Heart left ventricle (tissue), 13 donors: Measurements from ENCODE around the gene CST2.
"Not testable (repeated sequence)": the region's sequence is repeated elsewhere in the genome, so short reads cannot be mapped to it uniquely, and the experiment has no call there.

Experiments
- POLR2A ChIP-seq, 2 donors: fragments of 450-650 bp; IDR thresholded peaks; one replicate each; pipeline ENCODE4 v1.6.1; 2017; ENCODE audit warnings: antibody characterized with exemption in 2 of 2, mild to moderate bottlenecking in 2 of 2, moderate library complexity in 2 of 2
- TF ChIP-seq, protein P1 (sequence below), 12 donors: fragments of 200-600 bp; sonication (generic) in 4 of 12; IDR thresholded peaks; one replicate each; pipeline versions ENCODE4 v1.5.0 to v1.8.0; 2018 to 2022; ENCODE audit warnings: antibody characterized with exemption in 12 of 12, mild to moderate bottlenecking in 5 of 12
- donor health status: ischemic (EF 13 %, LVEDD 7.1; RV severe dilation, severe dysfunction).
- donor health status: DM: no; HTN: yes; CAD: no.
- donor health status: DM: no; HTN: no; CAD: no.
- donor health status: ischemic (EF 25% LVEDD 6.9; RV normal size, moderate dysfunction).
- donor health status: ischemic (EF 25% LVEDD 5.7; RV mildly dilated, moderate dysfunction).
- donor health status: ischemic (EF 35%, LVEDD 5.7; RV mildly dilated, moderate dysfunction).
- donor health status: nonischemic (EF 11% LVEDD 7.7; RV severe dilation, severe dysfunction).
- donor health status: DM: yes; HTN: yes; CAD: no.
- donor health status: PGD.
- donor health status: ischemic (EF 29% LVEDD 5.4; RV normal size, mild dysfunction).
- donor health status: nonischemic (EF 23%, LVEDD 6.1; RV moderate dilation, normal function).

DNA sequence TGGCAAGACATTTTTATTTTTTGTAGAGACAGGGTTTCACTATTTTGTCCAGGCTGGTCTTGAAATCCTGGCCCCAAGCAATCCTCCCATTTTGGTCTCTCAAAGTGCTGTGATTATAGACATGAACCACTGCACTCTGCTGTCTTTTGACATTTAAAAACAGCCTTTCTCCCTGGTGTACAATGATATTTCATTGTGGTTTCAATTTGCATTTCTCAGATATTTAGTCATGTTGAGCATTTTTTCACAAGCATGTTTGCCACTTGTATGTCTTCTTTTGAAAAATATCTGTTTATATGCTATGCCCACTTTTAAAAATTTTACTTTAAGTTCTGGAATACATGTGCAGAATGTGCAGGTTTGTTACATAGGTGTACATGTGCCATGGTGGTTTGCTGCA, 47.9 kb downstream of the CST2 start:
- TF ChIP-seq, protein P1, sequence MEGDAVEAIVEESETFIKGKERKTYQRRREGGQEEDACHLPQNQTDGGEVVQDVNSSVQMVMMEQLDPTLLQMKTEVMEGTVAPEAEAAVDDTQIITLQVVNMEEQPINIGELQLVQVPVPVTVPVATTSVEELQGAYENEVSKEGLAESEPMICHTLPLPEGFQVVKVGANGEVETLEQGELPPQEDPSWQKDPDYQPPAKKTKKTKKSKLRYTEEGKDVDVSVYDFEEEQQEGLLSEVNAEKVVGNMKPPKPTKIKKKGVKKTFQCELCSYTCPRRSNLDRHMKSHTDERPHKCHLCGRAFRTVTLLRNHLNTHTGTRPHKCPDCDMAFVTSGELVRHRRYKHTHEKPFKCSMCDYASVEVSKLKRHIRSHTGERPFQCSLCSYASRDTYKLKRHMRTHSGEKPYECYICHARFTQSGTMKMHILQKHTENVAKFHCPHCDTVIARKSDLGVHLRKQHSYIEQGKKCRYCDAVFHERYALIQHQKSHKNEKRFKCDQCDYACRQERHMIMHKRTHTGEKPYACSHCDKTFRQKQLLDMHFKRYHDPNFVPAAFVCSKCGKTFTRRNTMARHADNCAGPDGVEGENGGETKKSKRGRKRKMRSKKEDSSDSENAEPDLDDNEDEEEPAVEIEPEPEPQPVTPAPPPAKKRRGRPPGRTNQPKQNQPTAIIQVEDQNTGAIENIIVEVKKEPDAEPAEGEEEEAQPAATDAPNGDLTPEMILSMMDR (IDR thresholded peaks at IDR 0.05) = not testable (repeated sequence)
- TF ChIP-seq POLR2A (IDR thresholded peaks at IDR 0.05) = not testable (repeated sequence)
